Thyroid gland (tissue), 4 donors: ENCODE results near the gene KLHL4. TPM values are rescaled to one million over a fixed set of nuclear protein-coding genes. Genes with fewer than 3 reads are reported as not detected.

Experiments used
- DNase-seq, 2 donors: peaks; one replicate each; pipeline ENCODE4 v3.0.0-alpha.2; 2019
- H3K27ac ChIP-seq, 3 donors: fragments of 200-600 bp; sonication (generic); 1 replicate in 2 of 3; 2 replicates in 1 of 3; pipeline ENCODE4 v1.5.1; 2016 to 2019; ENCODE audit warnings: mild to moderate bottlenecking in 1 of 3, moderate library complexity in 1 of 3
- H3K27me3 ChIP-seq: fragments of 200-600 bp; sonication (generic); one replicate; pipeline ENCODE4 v1.5.1; 2019
- H3K36me3 ChIP-seq, 2 donors: fragments of 200-600 bp; sonication (generic); one replicate each; pipeline ENCODE4 v1.5.1; 2016 to 2019
- H3K4me1 ChIP-seq, 2 donors: fragments of 200-600 bp; sonication (generic); one replicate each; pipeline ENCODE4 v1.5.1; 2017 to 2019
- H3K4me3 ChIP-seq, 3 donors: fragments of 200-600 bp; sonication (generic); replicated peaks in 1 of 3; 1 replicate in 2 of 3; 2 replicates in 1 of 3; pipeline ENCODE4 v1.5.1; 2016; ENCODE audit warnings: mild to moderate bottlenecking in 1 of 3
- H3K9me3 ChIP-seq: fragments of 200-600 bp; sonication (generic); one replicate; pipeline ENCODE4 v1.5.1; 2017
- CTCF ChIP-seq, 6 experiments: fragments of 200-600 bp in 3 of 6; fragments of 450-650 bp in 3 of 6; sonication (generic) in 3 of 6; IDR thresholded peaks; one replicate each; pipeline ENCODE4 v1.5.1; 2016 to 2019; ENCODE audit warnings: antibody characterized with exemption in 6 of 6, mild to moderate bottlenecking in 2 of 6, inconsistent platforms in 1 of 6, moderate library complexity in 1 of 6
- POLR2A ChIP-seq, 2 donors: fragments of 450-650 bp; IDR thresholded peaks; one replicate each; pipeline ENCODE4 v1.6.1; 2017; ENCODE audit warnings: antibody characterized with exemption in 2 of 2, mild to moderate bottlenecking in 2 of 2, moderate library complexity in 1 of 2
- WGBS, 2 donors: methylation state at CpG; one replicate each; pipeline ENCODE4 v1.1.5; 2017; 5-methylcytosine and 5-hydroxymethylcytosine counted together
- intact Hi-C: fragments of 100-400 bp; cut with DNase I; formaldehyde crosslinking; loops from one replicate; pipeline ENCODE4 v1.15.1; 2023
- total RNA-seq, 4 donors: library from RNA; depleted of rRNA; stranded (reverse); fragments of >200 nt; gene quantifications; one replicate each; pipeline ENCODE4 v1.2.3, GENCODE V29; 2016

KLHL4 gene
- total RNA-seq, 4 donors from 2014 or later, result 1.5 to 4.2 (median 2.8) TPM

GRCh38 chrX:87706134-87706533 lies 188.5 kb downstream of the KLHL4 start:
- TF ChIP-seq POLR2A (IDR thresholded peaks at IDR 0.05) (no peak), CTCF (IDR thresholded peaks at IDR 0.05) (no peak)
- DNase-seq, result no peak
- H3K27ac ChIP-seq, result no peak overlapping the region
- no peaks in the 10 kb centered on the region for H3K9me3 ChIP-seq
- H3K27me3 ChIP-seq, result no peaks in the 10 kb centered on the region
- intact Hi-C loops, result no loop called here
- H3K36me3 ChIP-seq, result no peaks in the 10 kb centered on the region
- 78 to 89% methylated on average over 2 of the region's 2 CpGs for WGBS, 2 donors
- no peaks in the 10 kb centered on the region for H3K4me1 ChIP-seq
- no peak overlapping the region for H3K4me3 ChIP-seq

- no peak for DNase-seq
- Histone ChIP-seq H3K27me3 (no peaks in the 10 kb centered on the region), H3K36me3 (no peaks in the 10 kb centered on the region), H3K9me3 (no peaks in the 10 kb centered on the region), H3K27ac (no peak overlapping the region), H3K4me1 (no peaks in the 10 kb centered on the region), H3K4me3 (no peak overlapping the region)
- TF ChIP-seq CTCF (IDR thresholded peaks at IDR 0.05) (no peak), POLR2A (IDR thresholded peaks at IDR 0.05) (no peak)
- 96 to 100% methylated on average over 1 of the region's 1 CpG for WGBS, 2 donors
- intact Hi-C loops, result no loop called here
Observed at GRCh38 chrX:87710580-87710979, 193.0 kb downstream of the KLHL4 start.
